Measurements from ENCODE around the gene ISG15.

DNA sequence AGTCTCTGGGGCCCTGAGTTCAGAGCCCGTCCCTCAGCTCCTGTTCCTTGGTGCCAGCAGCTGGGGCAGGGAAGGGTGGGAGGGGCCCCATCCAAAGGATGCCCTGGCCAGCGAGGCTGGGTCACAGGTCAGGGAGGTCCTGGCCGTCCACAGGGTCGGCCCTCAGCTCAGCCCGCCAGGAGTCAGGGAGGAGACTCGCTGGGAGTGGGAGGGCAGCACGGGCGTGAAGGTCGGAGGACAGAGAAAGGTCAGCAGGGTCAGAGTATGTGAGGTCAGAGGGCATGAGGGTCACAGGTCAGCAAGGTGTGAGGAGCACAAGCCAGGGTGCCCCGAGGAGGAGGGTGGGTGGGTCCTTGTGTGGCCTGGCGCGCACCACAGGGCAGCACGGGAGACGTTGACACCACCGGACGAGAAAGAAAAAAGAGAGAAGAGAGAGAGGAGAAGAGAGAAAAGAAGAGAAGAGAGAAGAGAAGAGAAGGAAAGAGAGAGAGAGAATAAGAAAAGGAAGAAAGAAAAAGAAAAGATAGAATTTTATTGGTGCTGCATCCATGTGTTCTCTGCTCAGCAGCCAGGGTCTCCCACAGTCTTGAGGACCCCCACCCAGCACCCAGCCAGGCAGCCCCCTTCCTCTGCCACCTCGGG, 38.5 kb upstream of the ISG15 start:
- TF ChIP-seq, protein P1, sequence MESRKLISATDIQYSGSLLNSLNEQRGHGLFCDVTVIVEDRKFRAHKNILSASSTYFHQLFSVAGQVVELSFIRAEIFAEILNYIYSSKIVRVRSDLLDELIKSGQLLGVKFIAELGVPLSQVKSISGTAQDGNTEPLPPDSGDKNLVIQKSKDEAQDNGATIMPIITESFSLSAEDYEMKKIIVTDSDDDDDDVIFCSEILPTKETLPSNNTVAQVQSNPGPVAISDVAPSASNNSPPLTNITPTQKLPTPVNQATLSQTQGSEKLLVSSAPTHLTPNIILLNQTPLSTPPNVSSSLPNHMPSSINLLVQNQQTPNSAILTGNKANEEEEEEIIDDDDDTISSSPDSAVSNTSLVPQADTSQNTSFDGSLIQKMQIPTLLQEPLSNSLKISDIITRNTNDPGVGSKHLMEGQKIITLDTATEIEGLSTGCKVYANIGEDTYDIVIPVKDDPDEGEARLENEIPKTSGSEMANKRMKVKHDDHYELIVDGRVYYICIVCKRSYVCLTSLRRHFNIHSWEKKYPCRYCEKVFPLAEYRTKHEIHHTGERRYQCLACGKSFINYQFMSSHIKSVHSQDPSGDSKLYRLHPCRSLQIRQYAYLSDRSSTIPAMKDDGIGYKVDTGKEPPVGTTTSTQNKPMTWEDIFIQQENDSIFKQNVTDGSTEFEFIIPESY (CRISPR knock-in tag; IDR thresholded peaks at IDR 0.05) = no peak
- TF ChIP-seq, protein P2, sequence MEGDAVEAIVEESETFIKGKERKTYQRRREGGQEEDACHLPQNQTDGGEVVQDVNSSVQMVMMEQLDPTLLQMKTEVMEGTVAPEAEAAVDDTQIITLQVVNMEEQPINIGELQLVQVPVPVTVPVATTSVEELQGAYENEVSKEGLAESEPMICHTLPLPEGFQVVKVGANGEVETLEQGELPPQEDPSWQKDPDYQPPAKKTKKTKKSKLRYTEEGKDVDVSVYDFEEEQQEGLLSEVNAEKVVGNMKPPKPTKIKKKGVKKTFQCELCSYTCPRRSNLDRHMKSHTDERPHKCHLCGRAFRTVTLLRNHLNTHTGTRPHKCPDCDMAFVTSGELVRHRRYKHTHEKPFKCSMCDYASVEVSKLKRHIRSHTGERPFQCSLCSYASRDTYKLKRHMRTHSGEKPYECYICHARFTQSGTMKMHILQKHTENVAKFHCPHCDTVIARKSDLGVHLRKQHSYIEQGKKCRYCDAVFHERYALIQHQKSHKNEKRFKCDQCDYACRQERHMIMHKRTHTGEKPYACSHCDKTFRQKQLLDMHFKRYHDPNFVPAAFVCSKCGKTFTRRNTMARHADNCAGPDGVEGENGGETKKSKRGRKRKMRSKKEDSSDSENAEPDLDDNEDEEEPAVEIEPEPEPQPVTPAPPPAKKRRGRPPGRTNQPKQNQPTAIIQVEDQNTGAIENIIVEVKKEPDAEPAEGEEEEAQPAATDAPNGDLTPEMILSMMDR (IDR thresholded peaks at IDR 0.05 in 2 of 3, conservative IDR thresholded peaks at IDR 0.05 in 1 of 3; ENCODE audit: insufficient read depth in 2 of 3, low read depth in 1 of 3, low read length in 3 of 3) = no peak
- TF ChIP-seq YY1 (IDR thresholded peaks at IDR 0.05; ENCODE audit: borderline replicate concordance in 1 of 3, control insufficient read depth in 1 of 3, extremely low read depth in 1 of 3, insufficient read depth in 3 of 3, insufficient read length in 1 of 3, insufficient replicate concordance in 2 of 3, low read depth in 1 of 3, low read length in 2 of 3) = no peak
